NCI-H345 treated with DMSO at 0.1 percent for 48 hours (cell line): ENCODE data around the gene SLC5A2.
"Not testable (repeated sequence)": the region's sequence is repeated elsewhere in the genome, so short reads cannot be mapped to it uniquely, and the experiment has no call there.

Source experiments
- DNase-seq: peaks from one replicate; lab custom pipeline; 2025; ENCODE audit not compliant: unreplicated experiment; lab: John Stamatoyannopoulos, UW

Gene SLC5A2

DNA sequence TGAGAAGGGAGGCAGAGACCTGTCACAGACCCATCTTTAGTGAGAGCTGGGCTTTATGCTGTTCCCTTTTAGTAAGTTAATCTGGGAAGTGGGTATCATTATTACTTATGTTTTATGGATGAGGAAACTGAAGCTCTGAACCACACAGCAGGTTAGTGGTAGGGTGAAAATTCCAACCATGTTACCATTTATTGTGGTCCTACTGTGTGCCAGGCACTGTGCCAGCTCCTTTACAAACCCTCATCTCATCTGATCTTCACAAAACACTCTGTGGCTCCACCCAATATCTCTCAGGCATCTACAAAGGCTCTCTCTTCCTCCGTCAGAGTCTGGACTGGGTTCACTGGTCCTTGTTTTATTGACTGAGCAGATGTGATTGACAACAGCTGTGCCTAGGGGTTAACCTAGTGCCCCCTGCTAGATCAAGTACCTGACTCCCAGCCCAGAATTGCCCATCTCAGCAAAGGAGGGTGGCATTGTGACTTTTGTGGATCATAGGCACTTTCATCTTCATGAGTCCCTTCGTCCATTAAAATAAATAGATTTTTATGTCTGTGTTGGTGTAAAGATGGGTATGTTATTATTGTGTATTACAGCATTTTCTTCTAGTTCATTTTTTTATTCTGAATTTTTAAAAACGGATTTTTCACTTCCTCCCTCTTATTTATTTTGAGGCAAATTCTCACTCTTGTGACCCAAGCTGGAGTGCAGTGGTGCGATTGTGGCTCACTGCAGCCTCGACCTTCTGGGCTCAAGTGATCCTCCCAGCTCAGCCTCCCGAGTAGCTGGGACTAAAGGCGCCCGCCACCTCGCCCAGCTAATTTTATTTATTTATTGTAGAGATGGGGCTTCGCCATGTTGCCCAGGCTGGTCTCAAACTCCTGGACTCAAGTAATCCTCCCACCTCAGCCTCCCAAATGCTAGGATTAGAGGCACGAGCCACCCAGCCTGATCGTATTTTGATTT is 7.9 kb upstream of the SLC5A2 start:
- no peak for DNase-seq

DNA sequence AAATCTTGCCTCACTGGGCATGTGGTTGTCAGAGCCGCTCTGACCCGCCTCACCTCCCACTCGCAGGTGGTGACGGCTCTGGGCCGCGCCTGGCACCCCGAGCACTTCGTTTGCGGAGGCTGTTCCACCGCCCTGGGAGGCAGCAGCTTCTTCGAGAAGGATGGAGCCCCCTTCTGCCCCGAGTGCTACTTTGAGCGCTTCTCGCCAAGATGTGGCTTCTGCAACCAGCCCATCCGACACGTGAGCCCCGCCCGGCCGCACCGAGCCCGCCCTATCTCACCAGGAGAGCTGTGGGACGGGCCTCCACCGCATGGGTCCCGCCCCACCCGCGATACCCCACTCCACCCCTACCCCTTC is 7.0 kb upstream of the SLC5A2 start:
- no peak for DNase-seq

GRCh38 chr16:31476303-31477219 is 6.4 kb upstream of the SLC5A2 start:
- DNase-seq: no peak

DNA sequence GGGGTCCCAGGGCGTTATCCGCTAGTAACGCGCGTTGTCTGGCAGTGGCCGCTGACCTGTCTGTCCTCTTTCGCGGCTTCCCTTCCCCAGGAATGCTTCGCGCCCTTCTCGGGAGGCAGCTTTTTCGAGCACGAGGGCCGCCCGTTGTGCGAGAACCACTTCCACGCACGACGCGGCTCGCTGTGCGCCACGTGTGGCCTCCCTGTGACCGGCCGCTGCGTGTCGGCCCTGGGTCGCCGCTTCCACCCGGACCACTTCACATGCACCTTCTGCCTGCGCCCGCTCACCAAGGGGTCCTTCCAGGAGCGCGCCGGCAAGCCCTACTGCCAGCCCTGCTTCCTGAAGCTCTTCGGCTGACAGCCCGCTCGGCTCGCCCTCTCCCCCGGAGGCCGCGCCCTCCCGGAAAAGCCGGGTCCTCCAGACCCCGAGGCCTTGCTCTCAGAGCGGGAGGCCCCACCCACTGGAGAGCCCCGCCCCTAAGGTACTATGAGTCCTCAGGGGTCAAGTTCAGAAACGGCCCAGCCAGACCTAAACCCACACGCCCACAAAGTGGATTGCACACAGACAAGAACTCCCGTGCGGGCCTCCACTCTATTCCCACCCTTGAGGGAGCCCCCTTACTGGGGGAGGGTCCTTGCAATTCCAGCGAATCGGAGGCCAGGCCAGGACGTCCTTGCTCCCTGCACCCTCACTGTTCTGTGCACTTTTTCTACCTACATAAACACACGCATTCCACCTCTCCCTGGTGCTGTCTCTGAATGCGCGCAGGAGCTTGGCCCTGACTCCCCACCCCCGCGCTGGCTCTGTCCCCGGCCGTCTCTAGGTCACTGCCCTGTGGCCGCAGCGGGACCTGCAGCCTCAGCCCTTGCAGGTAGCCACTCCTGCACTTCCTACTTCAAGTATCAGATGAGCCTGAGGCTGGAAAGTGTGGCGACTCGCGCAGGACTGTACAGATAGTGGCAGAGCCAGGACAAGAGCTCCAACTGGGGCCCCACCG is 5.4 kb upstream of the SLC5A2 start:
- DNase-seq: no peak

DNA sequence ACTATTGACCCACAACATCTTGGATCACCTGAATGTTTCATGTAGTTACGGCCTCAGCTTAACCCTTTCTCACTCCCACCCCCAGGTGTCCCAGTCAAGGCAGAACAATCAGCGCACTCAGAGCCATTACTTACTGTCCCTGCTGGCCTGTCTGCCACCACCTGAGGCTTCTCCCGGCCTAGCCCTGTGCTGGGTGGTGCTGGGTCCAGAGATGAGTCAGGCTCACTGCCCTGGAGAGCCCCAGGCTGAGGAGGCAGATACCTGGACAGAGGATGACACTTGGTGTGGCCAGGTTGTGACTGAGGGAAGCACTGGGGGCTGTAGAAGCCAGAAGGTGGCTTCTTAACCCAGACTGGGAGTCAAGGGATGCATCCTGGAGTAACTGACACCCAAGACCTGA is 4.0 kb upstream of the SLC5A2 start:
- DNase-seq: no peak

DNA sequence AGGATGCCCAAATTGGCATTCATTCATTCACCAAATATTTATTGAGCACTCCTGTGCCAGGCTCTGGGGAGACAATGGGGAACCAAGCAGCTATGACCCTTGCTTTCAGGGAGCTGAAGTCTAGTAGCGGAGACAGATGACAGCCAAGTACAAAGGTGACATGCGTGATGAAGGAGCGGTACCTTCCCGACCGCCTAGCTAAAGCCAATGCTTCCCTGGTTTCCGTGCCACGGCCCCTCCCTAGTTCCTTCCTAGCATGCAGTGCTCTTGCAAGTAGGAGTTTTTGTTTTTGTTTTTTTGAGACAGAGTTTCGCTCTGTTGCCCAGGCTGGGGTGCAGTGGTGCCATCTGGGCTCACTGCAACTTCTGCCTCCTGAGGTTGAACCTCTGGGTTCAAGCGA is 3.2 kb upstream of the SLC5A2 start:
- no peak for DNase-seq

GRCh38 chr16:31480851-31481536 is 1.9 kb upstream of the SLC5A2 start:
- DNase-seq: no peak

DNA sequence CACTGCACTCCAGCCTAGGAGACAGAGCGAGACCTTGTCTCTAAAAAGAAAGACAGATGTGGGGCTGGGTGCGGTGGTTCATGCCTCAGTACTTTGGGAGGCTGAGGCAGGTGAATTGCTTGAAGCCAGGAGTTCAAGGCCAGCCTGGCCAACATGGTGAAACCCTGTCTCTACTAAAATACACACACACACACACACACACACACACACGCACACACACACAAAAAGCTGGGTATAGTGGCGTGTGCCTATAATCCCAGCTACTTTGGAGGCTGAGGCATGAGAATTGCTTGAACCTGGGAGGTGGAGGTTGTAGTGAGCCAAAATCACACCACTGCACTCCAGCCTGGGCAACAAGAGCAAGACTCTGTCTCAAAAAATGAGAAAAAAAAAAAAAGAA is 1.1 kb downstream of the SLC5A2 start:
- DNase-seq: not testable (repeated sequence)

DNA sequence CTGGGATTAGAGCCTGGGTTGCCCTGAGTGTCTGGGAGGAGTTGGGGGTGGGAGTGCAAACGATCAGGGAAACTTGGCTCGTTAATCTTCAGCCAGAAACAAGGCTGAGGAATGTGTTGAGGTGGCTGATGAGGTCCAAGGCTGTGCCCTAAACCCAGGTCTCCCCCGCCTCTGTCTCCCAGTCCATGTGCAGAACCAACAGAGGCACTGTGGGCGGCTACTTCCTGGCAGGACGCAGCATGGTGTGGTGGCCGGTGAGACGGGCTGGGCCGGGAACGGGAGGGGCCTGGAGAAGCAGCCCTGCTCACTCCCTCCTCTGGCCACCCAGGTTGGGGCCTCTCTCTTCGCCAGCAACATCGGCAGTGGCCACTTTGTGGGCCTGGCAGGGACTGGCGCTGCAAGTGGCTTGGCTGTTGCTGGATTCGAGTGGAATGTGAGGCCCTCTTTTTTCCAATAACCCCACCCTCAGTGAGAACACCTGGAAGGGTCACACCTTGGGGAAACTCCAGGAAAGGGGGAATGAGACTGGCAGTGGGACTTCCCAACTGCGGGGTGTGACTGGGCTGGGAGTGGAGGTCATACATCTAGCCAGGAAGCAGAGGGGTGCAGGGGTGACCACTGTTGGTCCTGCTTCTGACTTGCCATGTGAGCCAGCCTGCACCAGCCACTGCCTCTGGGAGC is 1.7 kb downstream of the SLC5A2 start:
- no peak for DNase-seq

DNA sequence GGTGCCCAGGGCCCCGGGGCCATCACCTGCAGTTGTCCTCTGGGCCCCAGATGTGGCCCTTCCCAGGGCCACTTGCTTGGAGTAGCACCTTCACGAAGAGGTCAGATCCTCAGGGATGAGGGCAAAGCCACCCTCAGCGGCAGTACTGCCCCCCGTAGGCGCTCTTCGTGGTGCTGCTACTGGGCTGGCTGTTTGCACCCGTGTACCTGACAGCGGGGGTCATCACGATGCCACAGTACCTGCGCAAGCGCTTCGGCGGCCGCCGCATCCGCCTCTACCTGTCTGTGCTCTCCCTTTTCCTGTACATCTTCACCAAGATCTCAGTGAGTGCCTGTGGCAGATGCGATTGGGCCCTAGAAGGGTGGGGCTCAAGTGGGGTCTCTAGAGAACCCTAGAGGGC is 2.6 kb downstream of the SLC5A2 start:
- no peak for DNase-seq

- DNase-seq: no peak
These were observed 3.1 kb downstream of the SLC5A2 start for GRCh38 chr16:31486045-31486444.

GRCh38 chr16:31487071-31487719 is 4.3 kb downstream of the SLC5A2 start:
- no peak for DNase-seq

GRCh38 chr16:31487720-31488467 is 5.0 kb downstream of the SLC5A2 start:
- DNase-seq: peak; percentile 65

- DNase-seq: no peak
These were observed 5.8 kb downstream of the SLC5A2 start for GRCh38 chr16:31488468-31489297.

GRCh38 chr16:31489298-31489564 is 6.3 kb downstream of the SLC5A2 start:
- DNase-seq: no peak

- no peak for DNase-seq
These were observed 7.0 kb downstream of the SLC5A2 start for GRCh38 chr16:31489616-31490584.
